Esophagus squamous epithelium (tissue), 5 donors: Measurements from ENCODE around the gene GPC6. TPM values are rescaled to one million over a fixed set of nuclear protein-coding genes. Genes with fewer than 3 reads are reported as not detected.

Experiments used
- DNase-seq: peaks from one replicate; lab custom pipeline; 2025; lab: John Stamatoyannopoulos, UW
- H3K27ac ChIP-seq, 4 donors: fragments of 200-600 bp; sonication (generic); one replicate each; pipeline ENCODE4 v1.5.1; 2016 to 2019; ENCODE audit warnings: mild to moderate bottlenecking in 1 of 4
- H3K27me3 ChIP-seq, 4 donors: fragments of 200-600 bp; sonication (generic); 1 replicate in 3 of 4; 2 replicates in 1 of 4; pipeline versions ENCODE4 v1.5.1 to v1.6.0; 2017 to 2021; ENCODE audit warnings: antibody characterized with exemption in 1 of 4
- H3K36me3 ChIP-seq, 3 donors: fragments of 200-600 bp; sonication (generic); one replicate each; pipeline ENCODE4 v1.5.1; 2016 to 2019
- H3K4me1 ChIP-seq, 3 donors: fragments of 200-600 bp; sonication (generic); one replicate each; pipeline ENCODE4 v1.5.1; 2017 to 2019
- H3K4me3 ChIP-seq, 4 donors: fragments of 200-600 bp; sonication (generic); 1 replicate in 3 of 4; 2 replicates in 1 of 4; pipeline ENCODE4 v1.5.1; 2016 to 2019; ENCODE audit warnings: mild to moderate bottlenecking in 2 of 4, moderate library complexity in 1 of 4
- H3K9me3 ChIP-seq, 3 donors: fragments of 200-600 bp; sonication (generic); one replicate each; pipeline ENCODE4 v1.5.1; 2016 to 2019
- POLR2A ChIP-seq, 4 donors: fragments of 450-650 bp; IDR thresholded peaks; one replicate each; pipeline ENCODE4 v1.6.1; 2017; ENCODE audit warnings: antibody characterized with exemption in 4 of 4, mild to moderate bottlenecking in 4 of 4, moderate library complexity in 3 of 4
- WGBS, 2 donors: methylation state at CpG; one replicate each; pipeline ENCODE4 v1.1.5; 2018; 5-methylcytosine and 5-hydroxymethylcytosine counted together
- intact Hi-C: fragments of 100-400 bp; cut with DNase I; formaldehyde crosslinking; loops from one replicate; pipeline ENCODE4 v1.15.0; 2022
- total RNA-seq, 4 donors: library from RNA; depleted of rRNA; stranded (reverse); fragments of >200 nt; gene quantifications; one replicate each; pipeline ENCODE4 v1.1.0, GENCODE V29; 2016
- TF ChIP-seq, protein P1 (sequence below), 6 experiments: fragments of 450-650 bp in 4 of 6; fragments of 200-600 bp in 2 of 6; sonication (generic) in 2 of 6; IDR thresholded peaks; one replicate each; pipeline ENCODE4 v1.5.1; 2016 to 2019; ENCODE audit warnings: antibody characterized with exemption in 6 of 6, mild to moderate bottlenecking in 4 of 6, moderate library complexity in 4 of 6
- donor health status: DM: yes; HTN: yes; CAD: no.

GPC6 gene
- total RNA-seq, 4 donors from 2014 or later, result 0.57 to 8.6 (median 2.6) TPM

DNA sequence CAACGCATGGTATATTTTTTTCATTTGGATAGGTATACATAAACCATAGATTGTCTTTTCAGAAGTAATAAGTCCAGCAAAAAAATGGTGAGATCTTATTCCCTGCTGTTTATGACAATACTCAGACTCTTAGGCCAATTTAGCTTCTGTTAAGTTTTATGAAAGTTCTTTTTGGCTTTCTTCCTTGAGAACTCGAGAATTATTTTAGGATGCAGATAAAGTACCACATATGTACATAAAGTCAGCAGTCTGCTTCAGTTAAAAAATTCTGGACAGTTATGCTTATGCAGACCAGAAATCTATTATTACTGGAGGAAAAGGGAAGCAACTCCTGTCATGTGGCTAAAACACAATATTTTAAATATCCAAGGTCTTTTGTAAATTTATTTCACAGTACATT lies 422.9 kb downstream of the GPC6 start:
- Histone ChIP-seq H3K27me3 (no peaks in the 10 kb centered on the region), H3K27ac (no peak overlapping the region), H3K9me3 (no peaks in the 10 kb centered on the region), H3K4me1 (no peaks in the 10 kb centered on the region), H3K4me3 (no peak overlapping the region), H3K36me3 (no peaks in the 10 kb centered on the region)
- no peak for DNase-seq
- intact Hi-C loops, result no loop called here
- 64 to 66% methylated on average over 2 of the region's 2 CpGs for WGBS, 2 donors
- no peak for TF ChIP-seq POLR2A (IDR thresholded peaks at IDR 0.05)
- TF ChIP-seq, protein P1, sequence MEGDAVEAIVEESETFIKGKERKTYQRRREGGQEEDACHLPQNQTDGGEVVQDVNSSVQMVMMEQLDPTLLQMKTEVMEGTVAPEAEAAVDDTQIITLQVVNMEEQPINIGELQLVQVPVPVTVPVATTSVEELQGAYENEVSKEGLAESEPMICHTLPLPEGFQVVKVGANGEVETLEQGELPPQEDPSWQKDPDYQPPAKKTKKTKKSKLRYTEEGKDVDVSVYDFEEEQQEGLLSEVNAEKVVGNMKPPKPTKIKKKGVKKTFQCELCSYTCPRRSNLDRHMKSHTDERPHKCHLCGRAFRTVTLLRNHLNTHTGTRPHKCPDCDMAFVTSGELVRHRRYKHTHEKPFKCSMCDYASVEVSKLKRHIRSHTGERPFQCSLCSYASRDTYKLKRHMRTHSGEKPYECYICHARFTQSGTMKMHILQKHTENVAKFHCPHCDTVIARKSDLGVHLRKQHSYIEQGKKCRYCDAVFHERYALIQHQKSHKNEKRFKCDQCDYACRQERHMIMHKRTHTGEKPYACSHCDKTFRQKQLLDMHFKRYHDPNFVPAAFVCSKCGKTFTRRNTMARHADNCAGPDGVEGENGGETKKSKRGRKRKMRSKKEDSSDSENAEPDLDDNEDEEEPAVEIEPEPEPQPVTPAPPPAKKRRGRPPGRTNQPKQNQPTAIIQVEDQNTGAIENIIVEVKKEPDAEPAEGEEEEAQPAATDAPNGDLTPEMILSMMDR (IDR thresholded peaks at IDR 0.05), result no peak

DNA sequence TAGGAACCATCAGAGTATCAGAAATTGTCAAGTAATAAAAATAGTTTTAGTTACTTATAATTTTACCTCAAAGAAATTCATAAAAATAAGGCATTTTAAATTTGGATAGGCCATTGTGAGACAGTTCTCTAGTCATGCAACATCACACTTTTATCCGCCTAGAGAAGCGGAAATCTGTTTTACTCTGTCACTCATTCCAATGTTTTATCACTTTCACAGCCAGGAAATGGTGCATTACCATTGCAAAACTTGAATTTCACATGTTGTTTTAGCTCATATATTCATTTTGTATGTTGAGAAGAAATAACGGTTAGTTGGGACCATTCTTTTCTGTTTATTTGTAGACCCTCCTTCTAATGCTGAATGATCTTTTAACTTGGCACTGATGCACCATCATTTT lies 427.2 kb downstream of the GPC6 start:
- WGBS, 2 donors, result 85 to 90% methylated on average over 3 of the region's 3 CpGs
- no peaks in the 10 kb centered on the region for H3K36me3 ChIP-seq
- no peaks in the 10 kb centered on the region for H3K9me3 ChIP-seq
- H3K27ac ChIP-seq, result no peak overlapping the region
- no peaks in the 10 kb centered on the region for H3K27me3 ChIP-seq
- DNase-seq, result no peak
- no peak for TF ChIP-seq POLR2A (IDR thresholded peaks at IDR 0.05)
- TF ChIP-seq, protein P1 (IDR thresholded peaks at IDR 0.05), result no peak
- intact Hi-C loops, result no loop called here
- no peaks in the 10 kb centered on the region for H3K4me1 ChIP-seq
- H3K4me3 ChIP-seq, result no peak overlapping the region

DNA sequence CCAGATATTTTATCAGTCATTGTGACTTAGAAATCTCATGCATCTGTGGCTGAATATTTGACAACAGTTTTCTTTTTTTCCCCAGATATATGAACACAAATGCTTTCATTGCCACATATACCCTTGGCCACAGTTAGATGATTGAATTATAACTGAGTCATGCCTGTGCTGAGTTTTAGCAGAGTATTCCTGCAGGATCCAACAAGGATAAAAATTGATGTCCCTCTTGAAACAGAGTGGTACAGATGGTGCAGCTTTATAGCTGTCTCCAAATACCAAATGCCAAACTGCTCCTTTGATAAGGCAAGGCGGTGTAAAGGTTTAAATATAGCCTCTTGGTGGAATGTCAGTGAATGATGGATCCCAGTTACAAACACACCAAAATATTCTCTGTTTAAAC lies 428.5 kb downstream of the GPC6 start:
- H3K4me3 ChIP-seq, result no peak overlapping the region
- DNase-seq, result no peak
- H3K27ac ChIP-seq, result no peak overlapping the region
- intact Hi-C loops, result no loop called here
- no peaks in the 10 kb centered on the region for H3K27me3 ChIP-seq
- WGBS, 2 donors, result 55 to 92% methylated on average over 1 of the region's 1 CpG
- TF ChIP-seq, protein P1 (IDR thresholded peaks at IDR 0.05), result no peak
- no peak for TF ChIP-seq POLR2A (IDR thresholded peaks at IDR 0.05)
- H3K36me3 ChIP-seq, result no peaks in the 10 kb centered on the region
- no peaks in the 10 kb centered on the region for H3K4me1 ChIP-seq
- no peaks in the 10 kb centered on the region for H3K9me3 ChIP-seq

GRCh38 chr13:93660391-93661063 lies 433.9 kb downstream of the GPC6 start:
- no peaks in the 10 kb centered on the region for H3K27me3 ChIP-seq
- no peak for DNase-seq

DNA sequence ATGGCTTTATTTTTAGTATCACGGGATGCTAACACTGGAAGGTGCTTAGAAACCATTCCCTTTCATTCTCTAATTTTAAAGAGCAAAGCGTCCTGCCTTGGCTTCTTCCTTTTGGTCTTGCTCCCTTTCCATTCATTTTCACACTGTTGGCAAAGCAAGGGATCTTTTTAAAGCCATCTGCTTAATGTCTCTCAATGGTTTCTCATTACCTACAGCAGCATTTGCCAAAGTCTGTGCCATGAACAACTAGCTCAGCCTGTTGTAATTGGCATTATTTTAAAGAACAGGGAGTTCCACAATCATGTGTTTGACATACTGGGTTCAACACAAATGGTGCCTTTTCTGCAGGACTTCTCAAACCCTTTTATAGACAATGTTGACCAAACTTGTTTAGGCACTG lies 444.3 kb downstream of the GPC6 start:
- no peaks in the 10 kb centered on the region for H3K36me3 ChIP-seq
- no peaks in the 10 kb centered on the region for H3K9me3 ChIP-seq
- DNase-seq, result no peak
- no peaks in the 10 kb centered on the region for H3K27me3 ChIP-seq
- no peaks in the 10 kb centered on the region for H3K4me1 ChIP-seq
- 66 to 73% methylated on average over 2 of the region's 2 CpGs for WGBS, 2 donors
- intact Hi-C loops, result no loop called here
- no peak for TF ChIP-seq POLR2A (IDR thresholded peaks at IDR 0.05)
- TF ChIP-seq, protein P1 (IDR thresholded peaks at IDR 0.05), result no peak
- no peak overlapping the region for H3K4me3 ChIP-seq
- no peak overlapping the region for H3K27ac ChIP-seq

More at GRCh38 chr13:93660391-93661063, 433.9 kb downstream of the GPC6 start:
- Histone ChIP-seq H3K4me1 (no peaks in the 10 kb centered on the region), H3K36me3 (no peaks in the 10 kb centered on the region), H3K4me3 (no peak overlapping the region), H3K27ac (no peak overlapping the region), H3K9me3 (no peaks in the 10 kb centered on the region)
- TF ChIP-seq POLR2A (IDR thresholded peaks at IDR 0.05), result no peak
- TF ChIP-seq, protein P1 (IDR thresholded peaks at IDR 0.05), result no peak
- intact Hi-C loops, result no loop called here
